IPS-18c (cell line): ENCODE results near the gene VRK1.
"Not testable (repeated sequence)": the region's sequence is repeated elsewhere in the genome, so short reads cannot be mapped to it uniquely, and the experiment has no call there.

Experiments
- H3K4me3 ChIP-seq: 2 replicates; pipeline ENCODE4 v1.7.0; 2013; ENCODE audit warnings: low read depth, mild to moderate bottlenecking, low read length, moderate library complexity; ENCODE audit not compliant: insufficient read depth
- H3K9me3 ChIP-seq: one replicate; pipeline ENCODE4 v1.6.1; 2013; ENCODE audit warnings: mild to moderate bottlenecking, low read length, moderate library complexity; ENCODE audit not compliant: control insufficient read depth, insufficient read depth

Gene VRK1

GRCh38 chr14:96844857-96845570 lies 47.8 kb downstream of the VRK1 start:
- Histone ChIP-seq H3K9me3 (no peaks in the 10 kb centered on the region), H3K4me3 (no peak overlapping the region)

GRCh38 chr14:96847451-96847850 lies 50.3 kb downstream of the VRK1 start:
- H3K4me3 ChIP-seq = no peak overlapping the region
- H3K9me3 ChIP-seq = no peaks in the 10 kb centered on the region

- Histone ChIP-seq H3K4me3 (no peak overlapping the region), H3K9me3 (no peaks in the 10 kb centered on the region)
These were observed 50.8 kb downstream of the VRK1 start for GRCh38 chr14:96848011-96848410.

GRCh38 chr14:96849733-96850132 lies 52.6 kb downstream of the VRK1 start:
- H3K4me3 ChIP-seq = no peak overlapping the region
- no peaks in the 10 kb centered on the region for H3K9me3 ChIP-seq

- no peak overlapping the region for H3K4me3 ChIP-seq
- no peaks in the 10 kb centered on the region for H3K9me3 ChIP-seq
These were observed 54.7 kb downstream of the VRK1 start for GRCh38 chr14:96851694-96852381.

- H3K4me3 ChIP-seq = no peak overlapping the region
- H3K9me3 ChIP-seq = no peaks in the 10 kb centered on the region
These were observed 55.7 kb downstream of the VRK1 start for GRCh38 chr14:96852823-96853422.

- Histone ChIP-seq H3K4me3 (no peak overlapping the region), H3K9me3 (no peaks in the 10 kb centered on the region)
These were observed 61.5 kb downstream of the VRK1 start for GRCh38 chr14:96858643-96859042.

GRCh38 chr14:96861568-96862310 lies 64.6 kb downstream of the VRK1 start:
- no peak overlapping the region for H3K4me3 ChIP-seq
- H3K9me3 ChIP-seq = no peaks in the 10 kb centered on the region

GRCh38 chr14:96863327-96863985 lies 66.3 kb downstream of the VRK1 start:
- H3K4me3 ChIP-seq = no peak overlapping the region
- no peaks in the 10 kb centered on the region for H3K9me3 ChIP-seq

- Histone ChIP-seq H3K4me3 (no peak overlapping the region), H3K9me3 (no peaks in the 10 kb centered on the region)
These were observed 66.8 kb downstream of the VRK1 start for GRCh38 chr14:96863986-96864330.

GRCh38 chr14:96867634-96868033 lies 70.5 kb downstream of the VRK1 start:
- Histone ChIP-seq H3K9me3 (no peaks in the 10 kb centered on the region), H3K4me3 (no peak overlapping the region)

GRCh38 chr14:96874127-96874526 lies 76.9 kb downstream of the VRK1 start:
- Histone ChIP-seq H3K9me3 (no peaks in the 10 kb centered on the region), H3K4me3 (no peak overlapping the region)

- H3K4me3 ChIP-seq = no peak overlapping the region
- no peaks in the 10 kb centered on the region for H3K9me3 ChIP-seq
These were observed 79.6 kb downstream of the VRK1 start for GRCh38 chr14:96876747-96877146.

GRCh38 chr14:96881713-96882112 lies 84.5 kb downstream of the VRK1 start:
- H3K4me3 ChIP-seq = no peak overlapping the region
- no peaks in the 10 kb centered on the region for H3K9me3 ChIP-seq

GRCh38 chr14:96883974-96884373 lies 86.8 kb downstream of the VRK1 start:
- not testable (repeated sequence) for H3K4me3 ChIP-seq, H3K9me3 ChIP-seq

GRCh38 chr14:96888158-96888557 lies 91.0 kb downstream of the VRK1 start:
- no peak overlapping the region for H3K4me3 ChIP-seq
- H3K9me3 ChIP-seq = no peaks in the 10 kb centered on the region

- Histone ChIP-seq H3K9me3 (no peaks in the 10 kb centered on the region), H3K4me3 (no peak overlapping the region)
These were observed 91.4 kb downstream of the VRK1 start for GRCh38 chr14:96888593-96888992.
